RWPE1 (cell line): Measurements from ENCODE around the gene CALML5.

ENCODE experiments used
- CTCF ChIA-PET: fragments of 350-600 bp; sonication (Branson Sonifier 250); formaldehyde crosslinking; extraction: SDS; loops from one replicate; lab custom pipeline; 2021; lab: Yijun Ruan, JAX
- POLR2A ChIA-PET: fragments of 400-600 bp; formaldehyde crosslinking; extraction: SDS; loops from one replicate; lab custom pipeline; 2020; ENCODE audit warnings: antibody characterized with exemption; ENCODE audit not compliant: low non-redundant PET; lab: Yijun Ruan, JAX
- DNase-seq: peaks from one replicate; pipeline ENCODE4 v3.0.0; 2012; ENCODE audit warnings: low spot score
- H3K27ac ChIP-seq: fragments of 450-650 bp; 2 replicates; pipeline ENCODE4 v1.5.1; 2017
- CTCF ChIP-seq: fragments of 450-650 bp; conservative IDR thresholded peaks from 2 replicates; pipeline ENCODE4 v1.5.1; 2017; ENCODE audit warnings: low read depth, mild to moderate bottlenecking

CALML5 gene

GRCh38 chr10:5500162-5500670 lies 846 bp upstream of the CALML5 start:
- no peak overlapping the region; the same call in 1 of the 2 replicates for H3K27ac ChIP-seq
- TF ChIP-seq CTCF, result no peak
- ChIA-PET POLR2A (no interaction called here), CTCF (interaction anchor here (1.1 to 1.7 kb wide), 3 partner anchors 11 to 123 kb away, joined by 3 to 7 read pairs (median 3); no protein-coding TSS in a partner anchor)
- no peak for DNase-seq

- CTCF ChIA-PET, result interaction anchor here (1.3 to 1.7 kb wide), 2 partner anchors 10 to 124 kb away, joined by 3 to 7 read pairs; no protein-coding TSS in a partner anchor
- DNase-seq, result no peak
- POLR2A ChIA-PET, result no interaction called here
- TF ChIP-seq CTCF, result no peak
- no peak overlapping the region; the same call in 1 of the 2 replicates for H3K27ac ChIP-seq
Measured at GRCh38 chr10:5498791-5499492, 428 bp downstream of the CALML5 start.

GRCh38 chr10:5497948-5498730 lies 1.2 kb downstream of the CALML5 start:
- CTCF ChIA-PET, result interaction anchor here (0.6 kb wide), 1 partner anchor 125 kb away, joined by 3 read pairs; no protein-coding TSS in a partner anchor
- POLR2A ChIA-PET, result no interaction called here

GRCh38 chr10:5497289-5497688 lies 2.1 kb downstream of the CALML5 start:
- no peak overlapping the region for H3K27ac ChIP-seq
- no peak for TF ChIP-seq CTCF
- POLR2A ChIA-PET, result no interaction called here
- DNase-seq, result no peak
- CTCF ChIA-PET, result no interaction called here

More at GRCh38 chr10:5497948-5498730, 1.2 kb downstream of the CALML5 start:
- TF ChIP-seq CTCF, result no peak
- no peak overlapping the region for H3K27ac ChIP-seq
- DNase-seq, result no peak

- ChIA-PET POLR2A (interaction anchor here (0.5 kb wide), 1 partner anchor 22 kb away, joined by 4 read pairs; no protein-coding TSS in a partner anchor), CTCF (interaction anchor here (0.7 to 1.3 kb wide), 2 partner anchors 54 to 1339 kb away, joined by 4 to 5 read pairs; no protein-coding TSS in a partner anchor)
Measured at GRCh38 chr10:5496261-5497250, 2.8 kb downstream of the CALML5 start.

More at GRCh38 chr10:5496261-5497250, 2.8 kb downstream of the CALML5 start:
- H3K27ac ChIP-seq, result peak overlapping the region; percentile 28
- TF ChIP-seq CTCF, result no peak
- no peak for DNase-seq
